RKO (cell line): Measurements from ENCODE around the gene VAC14.
A peak's percentile ranks its signal among the peaks of the same experiment; 100 is the strongest.

Experiments used
- DNase-seq: peaks from one replicate; pipeline ENCODE4 v3.0.0-alpha.2; 2016; ENCODE audit warnings: low spot score

Gene VAC14

DNA sequence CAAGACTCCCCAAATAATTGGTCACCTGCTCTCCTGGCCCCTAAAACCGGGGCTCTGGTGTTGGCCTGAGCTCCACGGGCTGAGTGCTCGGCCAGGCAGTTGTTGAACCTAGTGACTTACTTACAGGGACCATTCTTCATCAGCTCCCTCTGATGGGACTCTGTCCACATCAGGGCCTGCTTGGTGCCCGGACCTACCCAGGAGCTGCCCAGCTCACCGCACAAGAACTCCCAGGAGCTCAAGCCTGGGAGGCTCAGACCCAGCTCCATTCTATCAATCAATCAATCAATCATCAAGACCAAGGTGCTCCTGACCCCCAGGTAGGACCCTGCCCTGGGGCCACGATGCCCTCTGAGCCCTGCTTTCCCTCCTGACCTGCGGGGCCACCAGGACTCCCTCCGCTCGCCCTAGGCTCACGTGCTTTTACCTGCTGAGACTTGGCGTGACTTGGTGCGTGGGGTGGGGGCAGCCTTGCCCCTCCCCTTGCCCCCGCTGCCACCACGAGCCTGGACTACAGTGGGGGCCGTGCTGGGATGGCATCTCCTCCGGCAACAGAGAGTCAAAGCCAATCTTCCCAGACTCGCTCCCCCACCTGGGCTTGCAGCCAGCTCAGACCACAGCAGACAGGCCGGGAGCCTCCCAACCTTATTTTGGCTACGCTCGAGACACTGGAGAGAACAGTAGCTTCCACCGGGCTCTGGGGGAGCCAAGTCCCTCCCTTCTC lies 138.9 kb downstream of the VAC14 start:
- no peak for DNase-seq

- DNase-seq = no peak
Observed at GRCh38 chr16:70661534-70661917, 139.4 kb downstream of the VAC14 start.

GRCh38 chr16:70660672-70661350 lies 140.1 kb downstream of the VAC14 start:
- no peak for DNase-seq

DNA sequence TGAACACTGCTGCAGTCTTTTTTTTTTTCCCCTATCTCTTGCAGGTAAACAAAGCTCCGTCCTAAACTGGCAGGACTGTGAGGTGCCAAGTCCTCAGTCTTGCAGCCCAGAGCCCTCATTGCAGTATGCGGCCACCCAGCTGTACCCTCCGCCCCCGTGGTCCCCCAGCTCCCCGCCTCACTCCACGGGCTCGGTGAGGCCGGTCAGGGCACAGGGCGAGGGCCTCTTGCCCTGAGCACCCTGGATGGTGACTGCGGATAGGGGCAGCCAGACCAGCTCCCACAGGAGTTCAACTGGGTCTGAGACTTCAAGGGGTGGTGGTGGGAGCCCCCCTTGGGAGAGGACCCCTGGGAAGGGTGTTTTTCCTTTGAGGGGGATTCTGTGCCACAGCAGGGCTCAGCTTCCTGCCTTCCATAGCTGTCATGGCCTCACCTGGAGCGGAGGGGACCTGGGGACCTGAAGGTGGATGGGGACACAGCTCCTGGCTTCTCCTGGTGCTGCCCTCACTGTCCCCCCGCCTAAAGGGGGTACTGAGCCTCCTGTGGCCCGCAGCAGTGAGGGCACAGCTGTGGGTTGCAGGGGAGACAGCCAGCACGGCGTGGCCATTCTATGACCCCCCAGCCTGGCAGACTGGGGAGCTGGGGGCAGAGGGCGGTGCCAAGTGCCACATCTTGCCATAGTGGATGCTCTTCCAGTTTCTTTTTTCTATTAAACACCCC lies 140.8 kb downstream of the VAC14 start:
- no peak for DNase-seq

DNA sequence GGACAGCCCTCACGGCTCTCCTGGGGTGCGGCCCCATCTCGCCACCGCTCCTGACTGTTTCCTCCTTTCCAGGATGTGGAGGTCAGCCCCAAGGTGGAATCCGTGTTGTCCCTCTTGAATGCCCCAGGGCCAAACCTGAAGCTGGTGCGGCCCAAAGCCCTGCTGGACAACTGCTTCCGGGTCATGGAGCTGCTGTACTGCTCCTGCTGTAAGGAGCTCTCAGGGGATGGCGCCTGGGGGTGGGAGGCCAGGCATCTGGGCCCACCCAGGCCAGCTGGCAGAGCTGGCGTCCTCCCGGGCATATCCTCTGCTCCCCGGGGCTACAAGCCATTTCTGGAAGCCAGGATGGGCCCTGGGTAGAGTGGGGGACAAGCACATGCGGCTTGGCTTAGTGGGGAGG lies 141.4 kb downstream of the VAC14 start:
- no peak for DNase-seq

DNA sequence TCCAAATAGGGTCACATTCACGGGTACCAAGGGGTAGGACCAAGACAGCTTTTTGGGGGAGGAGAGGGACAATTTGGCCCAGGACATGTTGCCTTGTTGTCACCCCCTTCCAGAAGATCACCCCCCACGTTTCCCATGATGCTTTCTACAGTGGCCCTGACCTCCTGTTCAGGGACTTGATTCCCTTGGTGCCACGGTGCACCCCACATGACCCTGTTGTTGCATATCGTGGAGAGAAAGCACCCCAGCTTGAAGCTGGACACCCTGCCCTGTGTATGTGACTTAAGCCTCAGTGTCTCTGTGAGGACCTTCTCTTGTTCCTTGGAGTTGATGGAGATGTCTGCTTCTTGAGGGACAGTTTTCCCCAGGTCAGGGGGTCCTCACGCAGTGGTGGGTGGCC lies 142.0 kb downstream of the VAC14 start:
- DNase-seq = no peak

DNA sequence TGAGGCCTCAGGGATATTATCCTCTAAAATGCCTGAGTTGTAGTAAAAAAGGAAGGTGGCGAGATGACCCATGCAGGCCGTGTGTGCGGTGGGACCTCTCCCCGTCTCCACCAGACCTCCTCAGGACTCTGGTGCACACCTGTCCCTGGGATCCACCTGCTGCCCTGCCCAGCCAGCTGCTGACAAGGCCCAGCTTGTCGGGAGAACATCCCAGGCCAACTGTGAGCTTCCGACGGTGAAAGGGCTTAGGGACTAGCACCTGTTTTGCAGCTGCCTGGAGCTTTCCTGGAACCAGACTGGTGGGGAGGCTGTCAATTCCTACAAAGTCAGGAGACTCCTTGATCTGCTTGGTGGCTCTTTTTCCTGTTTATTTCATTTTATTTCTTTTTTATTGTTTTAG lies 143.0 kb downstream of the VAC14 start:
- no peak for DNase-seq

GRCh38 chr16:70656712-70657263 lies 144.2 kb downstream of the VAC14 start:
- DNase-seq = no peak

DNA sequence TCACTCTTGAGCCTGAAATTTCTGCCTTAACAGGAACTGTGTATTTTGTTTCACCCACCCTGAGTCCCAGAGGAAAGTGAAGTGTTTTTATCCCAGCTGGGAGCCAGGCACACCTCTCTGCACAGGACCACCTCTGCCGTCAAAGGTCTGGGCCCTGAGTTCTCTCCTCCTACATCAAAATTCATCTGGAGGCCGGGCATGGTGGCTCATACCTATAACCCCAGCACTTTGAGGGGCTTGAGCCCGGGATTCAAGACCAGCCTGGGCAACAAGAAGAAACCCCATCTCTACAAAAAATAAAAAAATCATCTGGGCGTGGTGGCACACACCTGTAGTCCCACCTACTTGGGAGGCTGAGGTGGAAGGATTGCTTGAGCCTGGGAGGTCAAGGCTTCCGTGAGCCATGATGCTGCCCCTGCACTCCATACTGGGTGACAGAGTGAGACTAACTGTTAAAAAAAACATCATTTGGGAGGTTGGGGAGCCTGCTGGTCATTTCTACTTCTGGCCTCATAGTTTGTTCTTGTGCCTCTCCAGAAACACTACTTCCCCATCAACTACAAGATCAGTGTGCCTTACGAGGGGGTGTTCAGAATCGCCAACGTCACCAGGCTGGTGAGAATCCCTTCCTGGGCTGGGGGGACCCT lies 144.8 kb downstream of the VAC14 start:
- DNase-seq = no peak

GRCh38 chr16:70653809-70654771 lies 146.9 kb downstream of the VAC14 start:
- peak; percentile 85 for DNase-seq

GRCh38 chr16:70653406-70653805 lies 147.6 kb downstream of the VAC14 start:
- no peak for DNase-seq

GRCh38 chr16:70652322-70652721 lies 148.6 kb downstream of the VAC14 start:
- no peak for DNase-seq

- no peak for DNase-seq
Observed at GRCh38 chr16:70651524-70651923, 149.4 kb downstream of the VAC14 start.

DNA sequence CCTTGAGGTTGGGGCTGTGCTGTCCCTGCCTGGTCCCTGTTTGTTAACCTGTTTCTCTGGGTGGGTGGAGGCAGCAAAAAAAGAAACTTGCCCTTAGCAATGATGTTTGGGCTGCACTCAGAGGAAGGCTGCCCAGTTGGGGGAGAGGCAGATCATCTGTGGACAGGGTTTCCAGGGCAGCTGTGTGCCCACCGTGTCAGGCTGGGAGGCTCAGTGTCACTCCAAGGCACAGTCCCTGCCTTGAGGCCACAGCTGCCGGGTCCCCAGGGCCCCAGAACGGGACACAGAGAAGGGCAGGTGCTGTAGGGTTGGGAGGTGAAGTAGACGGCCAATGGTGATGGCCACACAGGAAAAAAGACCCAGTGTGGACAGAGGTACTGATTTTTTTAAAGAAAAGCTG lies 150.7 kb downstream of the VAC14 start:
- no peak for DNase-seq

DNA sequence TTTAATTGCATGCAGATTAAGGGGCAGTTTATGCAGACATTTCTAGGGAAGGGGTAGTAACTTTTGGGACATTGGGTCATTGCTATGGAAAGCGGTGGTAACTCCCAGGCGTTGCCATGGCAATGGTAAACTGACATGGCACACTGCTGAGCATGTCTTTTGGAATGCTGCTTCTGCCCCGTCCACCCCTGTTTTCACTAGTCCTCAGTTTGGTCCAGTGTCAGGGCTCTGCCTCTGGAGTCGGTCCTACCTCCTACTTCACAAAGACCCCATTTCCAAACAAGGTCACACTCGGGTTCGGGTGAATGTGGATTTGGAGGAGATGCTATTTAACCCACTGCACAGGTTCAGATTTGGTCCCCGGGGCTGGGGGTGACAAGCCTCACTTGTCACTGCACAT lies 151.7 kb downstream of the VAC14 start:
- no peak for DNase-seq

DNA sequence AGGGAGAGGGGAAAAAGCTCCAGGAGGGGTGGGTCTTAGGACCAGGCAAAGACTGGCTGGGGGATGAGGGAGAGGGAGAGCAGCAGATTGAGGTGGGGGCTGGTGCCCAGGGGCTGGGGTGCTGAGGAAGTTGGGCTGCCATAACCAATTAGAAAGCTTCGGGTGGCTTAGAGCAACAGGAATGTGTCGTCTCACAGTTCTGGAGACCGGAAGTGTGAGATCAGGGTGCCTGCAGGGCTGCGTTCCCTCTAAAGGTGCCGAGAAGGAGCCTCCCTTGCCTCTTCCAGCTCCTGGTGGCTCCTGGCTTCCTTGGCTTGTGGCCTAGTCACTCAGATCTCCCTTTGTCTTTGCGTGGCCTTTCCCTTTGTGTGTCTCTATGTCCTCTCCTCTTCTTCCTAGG lies 152.4 kb downstream of the VAC14 start:
- DNase-seq = no peak

- no peak for DNase-seq
Observed at GRCh38 chr16:70647441-70648359, 153.3 kb downstream of the VAC14 start.

GRCh38 chr16:70646260-70647241 lies 154.4 kb downstream of the VAC14 start, which contains the start of gene IL34:
Gene IL34, plus strand, starts transcription at chr16:70646559. Its CDS starts 389 bp downstream, at chr16:70646948.
- DNase-seq = no peak
